Stimulated activated naive B cell treated with anti-CD40 and anti-IgM and Interleukin-4, amounts not matched to agents 10 μg/mL and 1 μg/mL and 100 μg/mL, for 72 hours (primary cell): Measurements from ENCODE around the gene GAB1.
"Not testable (repeated sequence)": the region's sequence is repeated elsewhere in the genome, so short reads cannot be mapped to it uniquely, and the experiment has no call there.

ENCODE experiments used
- ATAC-seq, 2 donors: fragments of 150-1000 bp; cut with Tn5 transposase; replicated peaks; 2 replicates each; pipeline ENCODE4 v1.10.0; 2021; ENCODE audit warnings: moderate library complexity in 1 of 2
- DNase-seq: peaks from one replicate; pipeline ENCODE4 v3.0.0; 2021
- H3K27ac Mint-ChIP-seq: one replicate; pipeline ENCODE4 v1.8.0; 2022; ENCODE audit warnings: mild to moderate bottlenecking, mixed read lengths
- H3K27me3 Mint-ChIP-seq, 2 donors: one replicate each; pipeline ENCODE4 v1.8.0; 2022; ENCODE audit warnings: mixed read lengths in 2 of 2
- H3K36me3 Mint-ChIP-seq, 2 donors: one replicate each; pipeline ENCODE4 v1.8.0; 2022; ENCODE audit warnings: mixed read lengths in 2 of 2, mild to moderate bottlenecking in 1 of 2
- H3K4me1 Mint-ChIP-seq, 2 donors: one replicate each; pipeline ENCODE4 v1.8.0; 2022; ENCODE audit warnings: mixed read lengths in 2 of 2, mild to moderate bottlenecking in 1 of 2
- H3K4me3 Mint-ChIP-seq, 2 donors: one replicate each; pipeline ENCODE4 v1.8.0; 2022; ENCODE audit warnings: mild to moderate bottlenecking in 2 of 2, mixed read lengths in 2 of 2, moderate library complexity in 1 of 2
- H3K9me3 Mint-ChIP-seq, 2 donors: one replicate each; pipeline ENCODE4 v1.8.0; 2022; ENCODE audit warnings: mixed read lengths in 2 of 2, mild to moderate bottlenecking in 1 of 2

The GAB1 gene

DNA sequence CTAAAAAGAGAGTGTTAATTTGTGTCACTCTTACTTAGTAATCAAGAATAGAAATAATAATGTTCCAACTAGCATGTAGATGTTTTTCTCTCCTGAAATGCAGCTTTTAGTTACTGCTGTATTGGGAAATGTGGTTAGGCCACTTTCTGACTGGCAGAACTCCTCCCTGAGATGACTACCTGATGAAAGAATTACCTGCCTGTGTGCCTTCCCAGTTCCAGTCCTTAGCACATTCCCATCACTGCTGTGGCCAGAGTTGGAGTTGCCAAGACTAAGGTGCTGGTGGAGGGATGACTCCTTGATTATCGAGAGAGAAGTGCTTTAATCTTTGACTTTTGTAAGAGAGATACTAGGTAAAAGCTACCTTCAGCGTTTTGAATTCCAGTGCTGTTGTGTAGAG is 9.5 kb downstream of the GAB1 start:
- Mint-ChIP-seq H3K9me3 (no peaks in the 10 kb centered on the region), H3K4me1 (peaks cover 28 to 31% of the 10 kb centered on the region in 2 donors), H3K27ac (no peak overlapping the region), H3K27me3 (no peaks in the 10 kb centered on the region), H3K4me3 (no peak overlapping the region), H3K36me3 (peaks cover 0 to 2% of the 10 kb centered on the region in 2 donors)
- no peak for ATAC-seq
- no peak for DNase-seq

DNA sequence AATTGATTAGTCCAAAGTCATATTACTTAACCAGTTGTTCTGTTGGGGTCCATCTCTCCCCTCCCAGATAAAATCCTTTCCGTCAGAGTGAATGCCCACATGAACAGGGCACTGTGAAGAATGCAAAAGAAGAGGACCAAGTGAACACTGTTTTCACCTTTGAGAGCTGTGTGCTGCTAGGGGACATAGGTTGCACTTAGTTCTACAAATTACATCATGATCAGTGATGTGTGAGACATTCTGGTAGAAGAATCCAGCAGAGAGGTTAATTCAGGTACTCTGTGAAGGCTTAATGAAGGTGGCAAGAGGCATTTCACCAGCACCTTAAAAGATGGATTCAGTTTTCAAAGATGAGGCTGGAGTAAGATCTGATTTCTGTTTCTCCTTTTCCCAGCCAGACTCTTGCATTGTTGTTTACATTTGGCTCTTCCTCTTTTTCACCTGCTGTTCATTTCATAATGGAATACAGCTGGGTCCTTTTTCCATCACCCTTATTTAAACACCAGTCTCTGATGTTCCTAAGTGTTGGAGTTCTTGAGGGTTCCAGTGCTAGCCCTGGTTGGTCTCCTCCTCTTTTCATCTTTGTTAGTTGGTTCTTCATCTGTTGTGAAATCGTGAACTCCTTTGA is 10.9 kb downstream of the GAB1 start:
- Mint-ChIP-seq H3K4me1 (peaks cover 27 to 35% of the 10 kb centered on the region in 2 donors), H3K4me3 (no peak overlapping the region), H3K9me3 (no peaks in the 10 kb centered on the region), H3K27ac (no peak overlapping the region), H3K27me3 (no peaks in the 10 kb centered on the region), H3K36me3 (peaks cover 0 to 2% of the 10 kb centered on the region in 2 donors)
- ATAC-seq (no peak), DNase-seq (no peak)

DNA sequence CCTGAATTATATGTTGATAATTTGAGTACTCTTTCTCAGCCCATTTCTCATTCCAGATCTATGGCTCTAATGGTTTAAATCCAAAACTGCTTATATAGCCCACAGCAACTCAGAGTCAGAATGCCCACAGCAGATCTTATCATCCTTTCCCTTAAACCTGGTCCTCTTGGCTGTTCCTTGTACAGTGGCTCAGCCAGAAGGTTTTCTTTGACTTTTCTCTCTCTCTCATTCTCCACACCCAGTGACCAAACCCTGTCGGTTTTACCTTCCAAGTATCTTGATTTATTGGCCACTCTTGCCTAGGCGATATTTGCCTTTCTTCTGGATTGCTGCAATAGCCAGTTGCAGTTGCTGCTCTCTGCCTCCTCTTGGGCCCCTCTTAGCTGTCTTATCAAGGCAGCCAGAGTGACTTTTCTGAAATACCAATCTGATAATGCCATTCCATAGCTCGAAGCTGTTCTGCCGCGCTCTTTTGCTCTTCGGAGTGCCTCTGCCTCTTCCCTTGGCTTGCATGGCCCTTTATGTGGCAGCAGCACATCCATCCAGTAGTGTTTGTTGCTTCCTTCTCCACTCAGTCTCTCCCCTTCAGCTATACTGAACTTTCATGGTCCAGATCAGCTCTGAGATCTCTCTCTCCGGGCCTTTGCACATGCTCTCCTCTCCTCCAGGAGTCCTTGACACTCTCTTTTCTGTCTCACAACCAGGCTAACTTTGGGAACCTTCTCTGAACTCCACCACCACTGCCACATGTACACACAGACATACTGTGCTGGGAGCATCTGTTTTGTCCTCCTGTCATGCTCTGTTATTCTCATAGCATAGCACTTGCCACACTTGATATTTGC is 11.8 kb downstream of the GAB1 start:
- no peaks in the 10 kb centered on the region for H3K27me3 Mint-ChIP-seq

DNA sequence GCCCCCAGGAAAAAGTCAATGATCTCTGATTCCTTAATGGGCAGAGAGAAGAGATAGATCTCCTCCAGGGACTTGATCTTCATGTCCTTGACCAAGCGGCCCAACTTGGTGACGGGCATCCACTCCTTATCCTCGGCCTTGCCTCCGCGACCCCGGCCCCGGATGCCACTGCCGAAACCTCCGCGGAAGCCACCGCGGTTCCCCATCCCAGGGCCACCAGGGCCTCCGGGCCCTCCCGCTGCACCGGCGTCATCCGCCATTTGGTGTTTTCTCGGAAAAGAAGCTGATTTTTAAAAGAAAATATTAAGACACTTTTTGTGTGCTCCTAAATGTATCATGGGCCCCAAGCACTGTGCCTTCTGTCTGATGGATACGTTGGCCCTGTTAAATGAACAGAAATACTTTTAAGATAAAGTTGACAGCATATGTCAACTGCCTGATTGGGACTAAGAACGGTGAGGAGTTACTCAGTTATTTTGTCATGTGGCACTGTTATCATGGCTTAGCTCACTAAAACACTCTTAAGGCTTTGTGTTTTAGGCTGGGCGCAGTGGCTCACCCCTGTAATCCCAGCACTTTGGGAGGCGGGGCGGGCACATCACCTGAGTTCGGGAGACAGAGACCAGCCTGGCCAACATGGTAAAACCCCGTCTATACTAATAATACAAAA is 13.3 kb downstream of the GAB1 start:
- not testable (repeated sequence) for ATAC-seq, H3K9me3 Mint-ChIP-seq, H3K27ac Mint-ChIP-seq, H3K36me3 Mint-ChIP-seq, H3K4me3 Mint-ChIP-seq, H3K27me3 Mint-ChIP-seq, DNase-seq
- H3K4me1 Mint-ChIP-seq: peaks cover 29 to 38% of the 10 kb centered on the region in 2 donors

More for the DNA sequence above, 11.8 kb downstream of the GAB1 start:
- no peak for ATAC-seq
- Mint-ChIP-seq H3K9me3 (no peaks in the 10 kb centered on the region), H3K4me3 (no peak overlapping the region), H3K4me1 (peaks cover 30 to 37% of the 10 kb centered on the region in 2 donors), H3K27ac (no peak overlapping the region), H3K36me3 (peaks cover 0 to 2% of the 10 kb centered on the region in 2 donors)
- DNase-seq: no peak

DNA sequence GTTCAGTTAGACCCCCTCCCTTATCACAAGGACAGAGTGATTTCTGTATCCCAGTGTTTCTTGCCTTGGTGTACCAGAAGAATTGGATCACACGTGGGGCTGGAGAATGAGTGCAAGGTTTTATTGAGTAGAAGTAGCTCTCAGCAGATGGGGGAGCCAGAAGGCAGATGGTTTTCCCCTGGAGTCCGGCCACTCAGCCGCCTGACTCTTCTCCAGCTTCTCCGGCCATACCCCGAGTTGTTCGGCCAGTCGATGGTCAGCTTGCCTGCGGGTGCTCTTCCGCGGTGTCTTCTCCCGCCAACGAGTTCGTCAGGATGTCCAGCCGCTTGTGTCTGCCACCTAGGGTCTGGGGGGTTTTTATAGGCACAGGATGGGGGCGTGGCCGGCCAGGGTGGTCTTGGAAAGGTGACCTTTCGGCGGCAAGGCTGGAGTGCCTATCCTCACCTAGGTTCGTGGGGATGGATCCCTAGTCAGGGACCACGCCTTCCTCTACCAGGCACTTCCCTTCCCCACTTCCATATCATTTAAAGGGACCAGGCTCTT is 14.5 kb downstream of the GAB1 start:
- no peak overlapping the region for H3K4me3 Mint-ChIP-seq

DNA sequence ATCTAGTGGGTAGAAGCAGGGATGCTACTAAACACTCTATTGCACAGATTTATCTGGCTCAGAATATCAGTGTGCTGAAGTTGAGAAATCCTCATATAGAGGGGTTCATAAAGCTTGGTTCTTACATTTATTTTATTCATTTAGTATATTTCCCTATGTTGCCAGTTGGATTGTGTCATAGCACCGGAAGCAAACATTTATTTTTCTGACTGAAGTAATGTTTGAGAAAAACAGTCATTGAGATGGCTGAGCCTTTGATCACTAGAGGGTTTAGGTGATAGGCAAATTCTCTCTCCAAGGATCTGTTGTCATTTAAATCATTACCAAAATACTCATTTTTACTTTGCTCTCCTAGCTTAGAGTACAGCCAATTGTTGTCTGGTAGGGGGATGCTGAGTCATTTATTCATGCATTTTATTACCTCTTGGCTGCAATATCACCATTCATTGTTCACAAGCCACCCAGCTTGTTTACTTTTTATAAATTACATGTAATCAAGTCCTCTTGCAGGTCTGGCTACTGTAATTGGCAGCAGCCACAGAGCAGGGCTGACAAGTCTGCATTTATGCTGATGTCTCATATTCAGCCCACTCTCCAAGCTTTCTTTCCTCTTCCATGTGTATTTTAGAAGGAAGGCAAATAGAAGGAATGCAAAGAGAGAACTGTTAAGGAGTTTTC is 15.2 kb downstream of the GAB1 start:
- Mint-ChIP-seq H3K4me1 (peaks cover 36 to 52% of the 10 kb centered on the region in 2 donors), H3K27me3 (no peaks in the 10 kb centered on the region), H3K27ac (peak overlapping the region; percentile 9), H3K4me3 (no peak overlapping the region), H3K9me3 (no peaks in the 10 kb centered on the region), H3K36me3 (peaks cover 0 to 2% of the 10 kb centered on the region in 2 donors)
- ATAC-seq: no peak
- DNase-seq: no peak

More for the DNA sequence above, 14.5 kb downstream of the GAB1 start:
- DNase-seq (no peak), ATAC-seq (no peak)
- H3K9me3 Mint-ChIP-seq: no peaks in the 10 kb centered on the region
- peaks cover 37 to 47% of the 10 kb centered on the region in 2 donors for H3K4me1 Mint-ChIP-seq
- H3K27ac Mint-ChIP-seq: no peak overlapping the region
- H3K27me3 Mint-ChIP-seq: no peaks in the 10 kb centered on the region
- peaks cover 0 to 2% of the 10 kb centered on the region in 2 donors for H3K36me3 Mint-ChIP-seq

DNA sequence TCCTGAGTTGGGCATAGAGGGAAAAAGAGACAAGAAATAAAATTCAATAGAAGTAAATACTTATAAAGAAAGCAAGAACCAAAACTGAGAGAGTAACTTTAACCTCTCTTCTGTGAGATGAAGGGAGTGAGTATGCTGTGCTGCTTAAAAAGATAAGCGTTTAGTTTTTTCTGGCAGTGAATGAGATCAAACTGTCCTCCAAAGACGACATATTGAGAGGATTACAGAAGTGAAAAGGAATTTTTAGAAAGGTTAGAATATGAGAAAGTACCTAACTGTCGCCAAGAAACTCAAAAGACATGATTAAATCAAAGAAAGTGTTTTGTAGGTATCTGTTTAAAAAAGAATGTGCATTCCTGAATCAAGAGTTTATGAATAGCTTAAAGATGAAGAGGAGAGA is 16.0 kb downstream of the GAB1 start:
- no peaks in the 10 kb centered on the region for H3K9me3 Mint-ChIP-seq
- H3K27me3 Mint-ChIP-seq: no peaks in the 10 kb centered on the region
- H3K4me3 Mint-ChIP-seq: no peak overlapping the region
- no peak for DNase-seq
- H3K4me1 Mint-ChIP-seq: peaks cover 37 to 60% of the 10 kb centered on the region in 2 donors
- ATAC-seq: no peak
- H3K27ac Mint-ChIP-seq: no peak overlapping the region
- H3K36me3 Mint-ChIP-seq: peaks cover 0 to 2% of the 10 kb centered on the region in 2 donors

DNA sequence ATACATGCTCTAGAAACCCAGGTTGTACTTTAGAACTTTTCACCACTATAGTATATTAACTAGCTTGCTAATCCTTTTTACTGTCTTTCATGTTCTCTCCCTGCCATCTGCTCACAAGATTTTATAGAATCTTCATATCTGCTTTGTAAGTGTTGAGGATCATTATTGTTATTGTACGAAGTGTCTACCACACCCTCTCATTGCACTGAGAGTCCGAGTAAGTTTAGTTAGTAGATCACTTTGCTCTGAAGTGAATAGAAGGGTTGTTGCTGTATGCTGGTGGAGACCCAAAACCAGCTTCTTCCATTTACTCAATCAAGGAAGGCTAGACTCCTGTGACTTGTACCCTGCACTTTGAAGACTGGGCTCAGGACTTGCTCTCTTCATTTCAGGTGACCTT is 17.1 kb downstream of the GAB1 start:
- Mint-ChIP-seq H3K27ac (no peak overlapping the region), H3K27me3 (no peaks in the 10 kb centered on the region), H3K36me3 (no peaks in the 10 kb centered on the region), H3K4me3 (no peak overlapping the region), H3K9me3 (no peaks in the 10 kb centered on the region), H3K4me1 (peaks cover 32 to 65% of the 10 kb centered on the region in 2 donors)
- ATAC-seq (no peak), DNase-seq (no peak)

DNA sequence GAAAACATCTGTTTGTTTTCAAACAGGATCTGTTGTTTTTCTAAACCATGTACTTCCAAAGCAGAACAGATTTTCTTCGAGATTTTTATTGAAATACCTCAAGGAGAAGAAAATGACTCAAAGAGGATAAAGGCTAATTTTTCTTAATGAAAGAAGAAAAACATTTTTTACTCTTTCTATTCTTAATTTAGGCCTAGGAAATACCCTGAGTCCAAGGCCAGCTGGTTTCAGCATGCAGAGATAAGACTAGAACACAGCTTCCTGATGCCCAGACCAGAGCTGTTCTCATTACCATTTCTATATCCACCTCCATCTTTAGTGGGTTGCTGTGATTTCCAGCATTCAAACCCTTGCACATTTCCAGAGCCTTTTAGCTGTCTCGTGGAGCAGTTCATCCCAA is 18.3 kb downstream of the GAB1 start:
- DNase-seq (no peak), ATAC-seq (no peak)
- no peak overlapping the region for H3K4me3 Mint-ChIP-seq
- H3K27ac Mint-ChIP-seq: no peak overlapping the region
- no peaks in the 10 kb centered on the region for H3K9me3 Mint-ChIP-seq
- no peaks in the 10 kb centered on the region for H3K27me3 Mint-ChIP-seq
- peaks cover 42 to 77% of the 10 kb centered on the region in 2 donors for H3K4me1 Mint-ChIP-seq
- H3K36me3 Mint-ChIP-seq: no peaks in the 10 kb centered on the region

DNA sequence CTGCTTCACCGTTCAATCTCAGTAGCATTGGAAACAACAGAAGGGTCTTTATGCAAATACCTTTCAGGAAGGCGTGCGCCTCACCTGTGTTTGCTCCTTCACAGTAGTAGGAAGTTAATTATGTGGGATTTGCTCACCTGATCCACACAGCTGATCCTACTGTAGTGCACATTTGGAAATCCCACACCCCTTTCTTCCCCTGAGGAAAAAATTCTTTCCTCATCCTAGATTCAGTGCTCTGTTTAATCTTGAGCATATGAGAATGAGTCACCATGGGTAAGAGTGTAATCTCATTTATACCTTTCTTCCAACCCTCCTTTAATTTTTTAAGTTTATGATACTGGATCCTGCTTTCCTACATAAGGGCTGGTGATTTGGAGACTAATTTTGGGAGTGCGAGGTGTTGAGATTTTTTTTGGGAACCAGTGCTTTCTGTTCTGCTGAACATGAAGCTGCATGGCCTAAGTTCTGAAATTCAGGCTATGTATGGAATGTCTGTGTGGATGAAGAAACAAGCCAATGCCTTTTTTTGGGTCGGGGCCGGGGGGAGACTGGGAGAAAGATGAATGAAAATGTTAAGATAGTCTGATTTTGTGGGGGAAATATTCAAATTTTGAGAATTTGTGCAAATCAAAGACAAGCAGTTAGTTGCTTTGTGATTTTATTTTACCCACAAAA is 19.0 kb downstream of the GAB1 start:
- Mint-ChIP-seq H3K27ac (peak overlapping the region; percentile 14), H3K9me3 (no peaks in the 10 kb centered on the region), H3K36me3 (no peaks in the 10 kb centered on the region), H3K4me1 (peaks cover 42 to 84% of the 10 kb centered on the region in 2 donors), H3K4me3 (peak overlapping the region in 1 of 2 donors; percentile 6), H3K27me3 (no peaks in the 10 kb centered on the region)
- ATAC-seq (no peak), DNase-seq (no peak)

DNA sequence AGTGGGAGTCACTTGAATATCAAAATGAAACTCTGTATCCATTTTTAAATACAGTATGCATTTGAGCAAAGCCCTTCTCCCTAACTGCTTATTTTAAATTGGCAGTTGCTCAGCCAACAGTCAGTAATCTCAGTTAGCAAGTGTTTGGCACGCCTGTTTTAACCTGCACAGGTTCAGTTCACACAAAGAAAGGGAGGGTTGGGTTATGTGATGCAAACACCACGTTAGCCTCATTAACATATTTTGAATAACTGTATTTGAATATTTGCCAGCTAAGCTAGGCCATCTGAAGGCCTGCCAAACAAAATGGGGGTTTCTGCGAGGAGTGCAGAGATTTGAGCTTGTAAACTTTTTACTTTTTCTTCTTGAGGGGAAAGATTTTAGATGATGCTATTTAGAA is 19.8 kb downstream of the GAB1 start:
- no peak for DNase-seq
- Mint-ChIP-seq H3K36me3 (no peaks in the 10 kb centered on the region), H3K4me1 (peaks cover 43 to 88% of the 10 kb centered on the region in 2 donors), H3K27ac (peak overlapping the region; percentile 75), H3K27me3 (no peaks in the 10 kb centered on the region), H3K9me3 (no peaks in the 10 kb centered on the region), H3K4me3 (no peak overlapping the region)
- ATAC-seq: peak; percentile 17 to 44

DNA sequence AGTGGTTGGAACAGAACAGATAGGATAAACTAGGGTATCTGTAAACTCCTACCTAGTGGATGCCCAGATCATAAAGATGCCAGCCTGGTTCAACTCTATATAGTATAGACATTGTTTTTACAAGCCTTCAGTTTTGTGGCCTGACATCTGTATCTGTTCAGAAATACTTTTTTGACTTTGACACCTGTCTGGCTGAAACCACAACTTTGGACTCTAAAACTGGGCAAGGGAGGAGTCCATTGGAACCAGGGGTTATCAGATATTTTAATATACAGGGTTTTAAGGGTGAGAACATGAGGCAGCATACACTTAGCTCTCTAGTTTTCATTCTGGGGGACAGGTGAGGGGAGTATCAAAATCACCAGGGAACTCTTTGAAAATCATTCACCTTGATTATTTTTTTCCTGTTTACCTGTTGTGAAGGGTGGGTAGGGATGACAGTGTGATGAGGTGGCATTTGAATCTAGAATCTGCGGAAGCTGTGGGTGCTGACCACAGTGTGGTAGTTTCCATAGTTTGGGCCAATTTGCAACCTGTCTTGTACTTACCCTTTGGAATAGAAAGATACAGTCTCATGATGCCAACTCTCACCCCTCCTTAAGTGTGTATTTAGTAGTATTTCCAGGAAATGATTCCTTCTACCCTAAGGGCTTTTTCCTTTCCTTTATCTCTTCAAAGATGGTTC is 20.6 kb downstream of the GAB1 start:
- peak; percentile 39 to 56 for ATAC-seq
- H3K27ac Mint-ChIP-seq: peak overlapping the region; percentile 75
- no peaks in the 10 kb centered on the region for H3K9me3 Mint-ChIP-seq
- no peaks in the 10 kb centered on the region for H3K27me3 Mint-ChIP-seq
- no peaks in the 10 kb centered on the region for H3K36me3 Mint-ChIP-seq
- peaks cover 44 to 88% of the 10 kb centered on the region in 2 donors for H3K4me1 Mint-ChIP-seq
- no peak for DNase-seq
- peak overlapping the region in 1 of 2 donors; percentile 39 for H3K4me3 Mint-ChIP-seq

DNA sequence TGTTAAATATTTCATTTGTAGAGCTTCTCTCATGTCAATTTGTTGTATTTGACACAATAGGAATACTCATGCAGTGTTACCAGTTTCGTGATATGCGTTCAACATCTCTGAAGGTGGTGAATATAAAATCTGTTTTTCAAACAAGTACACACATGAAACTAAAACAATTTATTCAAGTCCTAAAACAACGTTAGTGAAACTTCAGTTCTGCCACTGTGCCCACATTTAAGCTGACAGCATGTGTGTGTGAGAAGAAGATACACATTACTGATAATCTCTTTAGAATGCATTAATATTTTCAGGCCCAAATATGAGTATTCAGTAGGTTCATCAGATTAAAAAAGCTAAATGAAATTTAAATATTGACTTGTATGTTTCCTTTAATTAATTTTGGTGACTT is 21.7 kb downstream of the GAB1 start:
- no peak for ATAC-seq

More for the DNA sequence above, 21.7 kb downstream of the GAB1 start:
- no peak for DNase-seq
- Mint-ChIP-seq H3K27me3 (no peaks in the 10 kb centered on the region), H3K4me3 (peak overlapping the region; percentile 78), H3K9me3 (no peaks in the 10 kb centered on the region), H3K36me3 (peaks cover 0 to 4% of the 10 kb centered on the region in 2 donors), H3K4me1 (peaks cover 44 to 88% of the 10 kb centered on the region in 2 donors), H3K27ac (peak overlapping the region; percentile 91)
